Fibroblast of lung (primary cell): ENCODE results near the gene MICAL2.

Experiments used
- EZH2 ChIP-seq: IDR thresholded peaks from 2 replicates; pipeline ENCODE4 v1.5.1; 2012; ENCODE audit warnings: low read length, control low read depth, mild to moderate bottlenecking; ENCODE audit errors: missing control alignments
- TF ChIP-seq, protein P1 (sequence below), 2 donors: IDR thresholded peaks in 1 of 2; conservative IDR thresholded peaks in 1 of 2; 1 replicate in 1 of 2; 2 replicates in 1 of 2; pipeline ENCODE4 v1.5.1; 2011 to 2012; ENCODE audit warnings: low read length in 2 of 2, control low read depth in 1 of 2, inconsistent platforms in 1 of 2, low read depth in 1 of 2, mild to moderate bottlenecking in 1 of 2

DNA sequence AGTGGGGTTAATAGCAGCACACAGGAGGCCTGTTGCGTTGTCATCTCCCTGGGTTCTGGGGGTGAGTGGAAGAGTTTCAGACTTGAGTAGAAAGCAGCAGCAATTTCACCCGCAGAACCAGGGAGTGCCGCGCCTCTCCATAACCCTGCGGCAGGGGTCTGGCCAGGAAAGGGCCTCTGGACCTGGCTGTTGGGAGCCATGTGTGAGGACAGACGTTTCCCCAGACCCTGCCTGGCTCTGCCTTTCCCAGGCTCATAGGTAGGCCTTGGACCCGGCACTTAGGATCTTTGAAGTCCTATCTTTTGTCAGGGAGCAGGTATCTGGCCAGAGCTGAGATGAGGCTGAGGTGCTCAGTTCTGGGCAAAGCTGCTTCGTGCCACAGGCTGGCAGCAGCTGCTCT is 160.4 kb downstream of the MICAL2 start:
- TF ChIP-seq, protein P1, sequence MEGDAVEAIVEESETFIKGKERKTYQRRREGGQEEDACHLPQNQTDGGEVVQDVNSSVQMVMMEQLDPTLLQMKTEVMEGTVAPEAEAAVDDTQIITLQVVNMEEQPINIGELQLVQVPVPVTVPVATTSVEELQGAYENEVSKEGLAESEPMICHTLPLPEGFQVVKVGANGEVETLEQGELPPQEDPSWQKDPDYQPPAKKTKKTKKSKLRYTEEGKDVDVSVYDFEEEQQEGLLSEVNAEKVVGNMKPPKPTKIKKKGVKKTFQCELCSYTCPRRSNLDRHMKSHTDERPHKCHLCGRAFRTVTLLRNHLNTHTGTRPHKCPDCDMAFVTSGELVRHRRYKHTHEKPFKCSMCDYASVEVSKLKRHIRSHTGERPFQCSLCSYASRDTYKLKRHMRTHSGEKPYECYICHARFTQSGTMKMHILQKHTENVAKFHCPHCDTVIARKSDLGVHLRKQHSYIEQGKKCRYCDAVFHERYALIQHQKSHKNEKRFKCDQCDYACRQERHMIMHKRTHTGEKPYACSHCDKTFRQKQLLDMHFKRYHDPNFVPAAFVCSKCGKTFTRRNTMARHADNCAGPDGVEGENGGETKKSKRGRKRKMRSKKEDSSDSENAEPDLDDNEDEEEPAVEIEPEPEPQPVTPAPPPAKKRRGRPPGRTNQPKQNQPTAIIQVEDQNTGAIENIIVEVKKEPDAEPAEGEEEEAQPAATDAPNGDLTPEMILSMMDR (conservative IDR thresholded peaks at IDR 0.05 in 1 of 2, IDR thresholded peaks at IDR 0.05 in 1 of 2; ENCODE audit: low read depth in 1 of 2, low read length in 2 of 2) = no peak
- no peak for TF ChIP-seq EZH2
